SH-SY5Y (cell line): ENCODE measurements around the gene RBM12.

Source experiments
- GATA2 ChIP-seq: IDR thresholded peaks from 2 replicates; pipeline ENCODE4 v1.6.1; 2011; ENCODE audit warnings: mild to moderate bottlenecking, low read depth, low read length
- GATA3 ChIP-seq: IDR thresholded peaks from 2 replicates; pipeline ENCODE4 v1.6.1; 2011; ENCODE audit warnings: low read depth, mild to moderate bottlenecking, low read length, moderate library complexity

DNA sequence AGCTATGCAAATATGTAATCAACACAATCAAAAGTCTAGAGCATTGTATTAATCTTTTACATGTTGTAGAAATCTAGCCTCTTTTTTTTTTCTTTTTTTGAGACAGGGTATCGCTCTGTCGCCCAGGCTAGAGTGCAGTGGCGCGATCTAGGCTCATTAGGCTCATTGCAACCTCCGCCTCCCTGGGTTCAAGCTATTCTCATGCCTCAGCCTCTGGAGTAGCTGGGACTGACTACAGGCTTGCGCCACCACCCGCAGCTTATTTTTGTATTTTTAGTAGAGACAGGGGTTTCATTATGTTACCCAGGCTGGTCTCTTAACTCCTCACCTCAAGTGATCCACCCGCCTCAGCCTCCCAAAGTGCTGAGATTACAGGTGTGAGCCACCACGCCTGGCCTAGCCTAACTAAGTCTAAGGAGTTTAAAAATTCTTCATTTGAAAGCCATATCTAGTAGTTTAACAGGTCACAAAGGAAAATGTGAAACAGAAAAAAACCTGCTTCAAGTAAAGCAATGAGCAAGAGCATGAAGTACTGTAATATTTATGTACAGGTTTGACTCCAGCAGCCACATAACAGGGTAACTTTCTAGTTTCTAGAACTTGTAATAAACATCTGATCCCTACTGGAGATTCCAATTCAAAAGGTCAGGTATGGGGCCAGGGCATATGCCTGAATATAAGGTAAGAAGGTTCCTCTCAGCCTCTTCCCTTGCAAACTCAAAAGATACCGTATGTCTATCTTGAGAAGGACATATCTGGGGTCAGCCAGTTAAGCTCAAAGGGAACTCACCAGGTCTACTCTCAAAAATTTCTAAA is 4.4 kb downstream of the RBM12 start:
- TF ChIP-seq GATA2, result no peak
- TF ChIP-seq GATA3, result no peak
